ENCODE results near the gene TSPO2.

TSPO2 gene

GRCh38 chr6:41059556-41059955, 17.3 kb downstream of the TSPO2 start:
- TF ChIP-seq CTCF (IDR thresholded peaks at IDR 0.05): no peak
- peaks cover 25% of the 10 kb centered on the region for H3K4me1 ChIP-seq
- no peak overlapping the region for H2AFZ ChIP-seq
- no peak overlapping the region for H3K4me3 ChIP-seq (ENCODE audit: low read depth, low read length)
- no peaks in the 10 kb centered on the region for H3K79me2 ChIP-seq
- H3K27ac ChIP-seq: no peak overlapping the region
- H3K4me2 ChIP-seq (ENCODE audit: low read length): no peak overlapping the region
- no peaks in the 10 kb centered on the region for H3K27me3 ChIP-seq (ENCODE audit: control insufficient read depth, insufficient read depth, low read length)
- no peaks in the 10 kb centered on the region for H3K36me3 ChIP-seq (ENCODE audit: control insufficient read depth, insufficient read depth, low read length)
- no peak overlapping the region for H3K9ac ChIP-seq
- H3K9me3 ChIP-seq (ENCODE audit: control insufficient read depth, low read length): no peaks in the 10 kb centered on the region

DNA sequence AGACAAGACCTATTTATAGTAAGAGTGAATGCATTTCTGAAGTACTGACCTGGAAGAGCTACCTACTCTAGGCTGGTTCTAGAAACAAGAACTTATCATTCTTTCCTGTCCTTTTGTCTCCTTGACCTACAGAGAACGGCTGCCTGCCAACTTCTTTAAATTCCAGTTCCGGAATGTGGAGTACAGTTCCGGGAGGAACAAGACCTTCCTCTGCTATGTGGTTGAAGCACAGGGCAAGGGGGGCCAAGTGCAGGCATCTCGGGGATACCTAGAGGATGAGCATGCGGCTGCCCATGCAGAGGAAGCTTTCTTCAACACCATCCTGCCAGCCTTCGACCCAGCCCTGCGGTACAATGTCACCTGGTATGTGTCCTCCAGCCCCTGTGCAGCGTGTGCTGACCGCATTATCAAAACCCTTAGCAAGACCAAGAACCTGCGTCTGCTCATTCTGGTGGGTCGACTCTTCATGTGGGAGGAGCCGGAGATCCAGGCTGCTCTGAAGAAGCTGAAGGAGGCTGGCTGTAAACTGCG, 19.0 kb downstream of the TSPO2 start:
- H3K27ac ChIP-seq: no peak overlapping the region
- H3K4me3 ChIP-seq (ENCODE audit: low read depth, low read length): no peak overlapping the region

GRCh38 chr6:41062056-41062455, 19.8 kb downstream of the TSPO2 start:
- H3K36me3 ChIP-seq (ENCODE audit: control insufficient read depth, insufficient read depth, low read length): no peaks in the 10 kb centered on the region
- no peak overlapping the region for H3K27ac ChIP-seq
- H3K4me1 ChIP-seq: peaks cover 25% of the 10 kb centered on the region
- no peaks in the 10 kb centered on the region for H3K79me2 ChIP-seq
- H3K9ac ChIP-seq: no peak overlapping the region
- no peak overlapping the region for H3K4me2 ChIP-seq (ENCODE audit: low read length)
- no peaks in the 10 kb centered on the region for H3K27me3 ChIP-seq (ENCODE audit: control insufficient read depth, insufficient read depth, low read length)
- no peak overlapping the region for H3K4me3 ChIP-seq (ENCODE audit: low read depth, low read length)
- no peaks in the 10 kb centered on the region for H3K9me3 ChIP-seq (ENCODE audit: control insufficient read depth, low read length)
- H2AFZ ChIP-seq: no peak overlapping the region
- no peak for TF ChIP-seq CTCF (IDR thresholded peaks at IDR 0.05)

More for the DNA sequence above, 19.0 kb downstream of the TSPO2 start:
- Histone ChIP-seq H2AFZ (no peak overlapping the region), H3K4me1 (peaks cover 25% of the 10 kb centered on the region), H3K9ac (no peak overlapping the region), H3K79me2 (no peaks in the 10 kb centered on the region), H3K9me3 (ENCODE audit: control insufficient read depth, low read length) (no peaks in the 10 kb centered on the region), H3K36me3 (ENCODE audit: control insufficient read depth, insufficient read depth, low read length) (no peaks in the 10 kb centered on the region), H3K4me2 (ENCODE audit: low read length) (no peak overlapping the region), H3K27me3 (ENCODE audit: control insufficient read depth, insufficient read depth, low read length) (no peaks in the 10 kb centered on the region)
- TF ChIP-seq CTCF (IDR thresholded peaks at IDR 0.05): no peak

- Histone ChIP-seq H2AFZ (no peak overlapping the region), H3K4me1 (peaks cover 16% of the 10 kb centered on the region), H3K36me3 (ENCODE audit: control insufficient read depth, insufficient read depth, low read length) (no peaks in the 10 kb centered on the region), H3K9ac (no peak overlapping the region), H3K27ac (no peak overlapping the region), H3K79me2 (no peaks in the 10 kb centered on the region), H3K27me3 (ENCODE audit: control insufficient read depth, insufficient read depth, low read length) (no peaks in the 10 kb centered on the region), H3K4me3 (ENCODE audit: low read depth, low read length) (no peak overlapping the region), H3K9me3 (ENCODE audit: control insufficient read depth, low read length) (no peaks in the 10 kb centered on the region), H3K4me2 (ENCODE audit: low read length) (no peak overlapping the region)
- TF ChIP-seq CTCF (IDR thresholded peaks at IDR 0.05): no peak
These were observed 21.6 kb downstream of the TSPO2 start for GRCh38 chr6:41063884-41064285.

GRCh38 chr6:41064841-41065240, 22.6 kb downstream of the TSPO2 start:
- peaks cover 12% of the 10 kb centered on the region for H3K4me1 ChIP-seq
- H2AFZ ChIP-seq: no peak overlapping the region
- H3K9ac ChIP-seq: no peak overlapping the region
- H3K27ac ChIP-seq: no peak overlapping the region
- H3K79me2 ChIP-seq: no peaks in the 10 kb centered on the region
- no peak overlapping the region for H3K4me3 ChIP-seq (ENCODE audit: low read depth, low read length)
- no peaks in the 10 kb centered on the region for H3K9me3 ChIP-seq (ENCODE audit: control insufficient read depth, low read length)
- H3K36me3 ChIP-seq (ENCODE audit: control insufficient read depth, insufficient read depth, low read length): no peaks in the 10 kb centered on the region
- H3K4me2 ChIP-seq (ENCODE audit: low read length): no peak overlapping the region
- no peaks in the 10 kb centered on the region for H3K27me3 ChIP-seq (ENCODE audit: control insufficient read depth, insufficient read depth, low read length)
- TF ChIP-seq CTCF (IDR thresholded peaks at IDR 0.05): no peak
